Activated B cell treated with CpG ODN at 0.5 μM for 24 hours (primary cell): Measurements from ENCODE around the gene FNDC1. TPM values are rescaled to one million over a fixed set of nuclear protein-coding genes. Genes with fewer than 3 reads are reported as not detected.

Experiments used
- ATAC-seq: fragments of 200-7000 bp; cut with Tn5 transposase; one replicate; pipeline ENCODE4 v1.10.0; 2021; ENCODE audit warnings: low read depth, mild to moderate bottlenecking, moderate library complexity
- CTCF ChIA-PET: fragments of 350-600 bp; sonication (Branson Sonifier 250); formaldehyde crosslinking; loops from one replicate; lab custom pipeline; 2021; ENCODE audit warnings: antibody characterized with exemption; lab: Charles Lee
- POLR2A ChIA-PET: fragments of 350-600 bp; sonication (Branson Sonifier 250); formaldehyde crosslinking; loops from one replicate; lab custom pipeline; 2021; ENCODE audit warnings: antibody characterized with exemption; lab: Charles Lee
- DNase-seq: peaks from one replicate; pipeline ENCODE4 v3.0.0; 2022
- H3K27ac Mint-ChIP-seq: one replicate; pipeline ENCODE4 v1.8.0; 2020; ENCODE audit warnings: mixed read lengths
- H3K27me3 Mint-ChIP-seq: one replicate; pipeline ENCODE4 v1.8.0; 2021; ENCODE audit warnings: mixed read lengths
- H3K36me3 Mint-ChIP-seq: one replicate; pipeline ENCODE4 v1.8.0; 2021; ENCODE audit warnings: low read depth, mixed read lengths
- H3K4me1 Mint-ChIP-seq: one replicate; pipeline ENCODE4 v1.8.0; 2021; ENCODE audit warnings: mixed read lengths
- H3K4me3 Mint-ChIP-seq: one replicate; pipeline ENCODE4 v1.8.0; 2020; ENCODE audit warnings: mild to moderate bottlenecking, mixed read lengths
- H3K9me3 Mint-ChIP-seq: one replicate; pipeline ENCODE4 v1.8.0; 2020; ENCODE audit warnings: mixed read lengths
- intact Hi-C: fragments of 100-400 bp; cut with micrococcal nuclease; formaldehyde crosslinking; loops from one replicate; pipeline ENCODE4 v1.15.1; 2024
- total RNA-seq: library from RNA; stranded (reverse); gene quantifications from 2 replicates; pipeline ENCODE4 v1.2.3, GENCODE V29; 2022
- TF ChIP-seq, protein P1 (sequence below): fragments of 200-600 bp; IDR thresholded peaks from one replicate; pipeline ENCODE4 v1.8.0; 2022; ENCODE audit warnings: antibody characterized with exemption, mild to moderate bottlenecking

Gene FNDC1
- total RNA-seq, 1 donor from 2014 or later = not detected

DNA sequence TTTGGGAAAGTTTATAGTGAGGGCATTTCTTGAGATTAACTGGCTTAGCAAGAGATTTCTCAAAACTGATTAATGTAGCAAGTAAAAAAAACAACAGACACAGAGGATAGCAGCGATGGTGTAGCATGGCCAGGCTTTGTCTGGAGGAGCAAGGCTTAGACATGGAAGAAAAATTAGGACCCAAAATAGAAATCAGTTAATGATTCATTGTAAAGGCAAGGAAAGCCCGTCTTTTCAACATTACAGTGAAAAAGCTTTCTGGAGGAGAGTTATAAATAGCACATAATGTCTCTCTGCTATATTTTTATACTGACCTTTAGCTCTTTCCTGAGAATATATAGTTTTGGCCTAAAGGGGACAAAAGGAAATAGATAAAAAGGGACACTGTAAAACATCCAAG, 45.1 kb downstream of the FNDC1 start:
- no peak for ATAC-seq
- Mint-ChIP-seq H3K27me3 (peaks cover 13% of the 10 kb centered on the region), H3K9me3 (no peaks in the 10 kb centered on the region), H3K4me1 (peaks cover 26% of the 10 kb centered on the region), H3K27ac (no peak overlapping the region), H3K36me3 (no peaks in the 10 kb centered on the region), H3K4me3 (no peak overlapping the region)
- TF ChIP-seq, protein P1, sequence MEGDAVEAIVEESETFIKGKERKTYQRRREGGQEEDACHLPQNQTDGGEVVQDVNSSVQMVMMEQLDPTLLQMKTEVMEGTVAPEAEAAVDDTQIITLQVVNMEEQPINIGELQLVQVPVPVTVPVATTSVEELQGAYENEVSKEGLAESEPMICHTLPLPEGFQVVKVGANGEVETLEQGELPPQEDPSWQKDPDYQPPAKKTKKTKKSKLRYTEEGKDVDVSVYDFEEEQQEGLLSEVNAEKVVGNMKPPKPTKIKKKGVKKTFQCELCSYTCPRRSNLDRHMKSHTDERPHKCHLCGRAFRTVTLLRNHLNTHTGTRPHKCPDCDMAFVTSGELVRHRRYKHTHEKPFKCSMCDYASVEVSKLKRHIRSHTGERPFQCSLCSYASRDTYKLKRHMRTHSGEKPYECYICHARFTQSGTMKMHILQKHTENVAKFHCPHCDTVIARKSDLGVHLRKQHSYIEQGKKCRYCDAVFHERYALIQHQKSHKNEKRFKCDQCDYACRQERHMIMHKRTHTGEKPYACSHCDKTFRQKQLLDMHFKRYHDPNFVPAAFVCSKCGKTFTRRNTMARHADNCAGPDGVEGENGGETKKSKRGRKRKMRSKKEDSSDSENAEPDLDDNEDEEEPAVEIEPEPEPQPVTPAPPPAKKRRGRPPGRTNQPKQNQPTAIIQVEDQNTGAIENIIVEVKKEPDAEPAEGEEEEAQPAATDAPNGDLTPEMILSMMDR = no peak
- ChIA-PET CTCF (interaction anchor here (0.9 kb wide), 1 partner anchor 26 kb away, joined by 4 read pairs; no protein-coding TSS in a partner anchor), POLR2A (no interaction called here)
- DNase-seq = no peak
- intact Hi-C loops = no loop called here

DNA sequence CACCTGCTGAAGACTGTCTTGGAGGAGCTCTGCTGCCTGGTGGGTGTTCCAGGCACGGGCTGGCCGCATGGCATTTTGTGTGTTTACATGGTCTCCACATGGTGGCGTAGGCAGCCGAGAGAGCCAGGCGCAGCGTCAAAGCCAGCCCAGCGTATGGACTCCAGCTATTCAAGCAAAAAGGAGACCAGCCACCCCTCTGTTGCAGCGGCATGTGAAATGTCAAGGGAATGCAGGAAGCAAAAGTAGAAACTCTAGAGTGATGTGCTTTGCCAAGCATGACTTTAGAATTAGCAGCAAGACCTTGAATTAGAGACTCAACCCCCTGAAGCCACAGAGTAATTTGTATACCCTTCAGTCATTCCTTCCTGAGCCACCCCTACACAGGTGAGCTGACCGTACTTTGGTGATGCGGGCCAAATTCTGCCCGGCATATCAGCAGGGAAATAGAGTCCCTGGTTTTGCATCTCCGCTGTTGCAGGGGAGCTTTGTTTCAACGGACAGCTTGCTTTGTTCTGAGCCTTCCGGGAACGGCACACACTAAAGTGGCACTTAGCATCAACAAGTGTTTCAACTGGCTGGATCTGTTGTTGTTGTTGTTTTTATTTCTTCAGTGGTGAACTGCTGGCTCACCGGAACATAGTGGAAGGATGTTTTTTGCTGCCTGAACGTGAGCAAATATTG, 48.5 kb downstream of the FNDC1 start:
- DNase-seq = no peak
- no peaks in the 10 kb centered on the region for H3K9me3 Mint-ChIP-seq
- peaks cover 16% of the 10 kb centered on the region for H3K4me1 Mint-ChIP-seq
- H3K4me3 Mint-ChIP-seq = peak overlapping the region; percentile 13
- H3K27ac Mint-ChIP-seq = no peak overlapping the region
- TF ChIP-seq, protein P1 = no peak
- H3K27me3 Mint-ChIP-seq = peaks cover 13% of the 10 kb centered on the region
- no peaks in the 10 kb centered on the region for H3K36me3 Mint-ChIP-seq
- intact Hi-C loops = loop anchor here (2.0 kb wide), 1 partner anchor 1239 kb away; no protein-coding TSS in a partner anchor
- CTCF ChIA-PET = interaction anchor here (0.9 to 1.4 kb wide), 3 partner anchors 35 to 437 kb away, joined by 3 to 5 read pairs (median 4); no protein-coding TSS in a partner anchor
- POLR2A ChIA-PET = no interaction called here
- peak; percentile 40 for ATAC-seq

DNA sequence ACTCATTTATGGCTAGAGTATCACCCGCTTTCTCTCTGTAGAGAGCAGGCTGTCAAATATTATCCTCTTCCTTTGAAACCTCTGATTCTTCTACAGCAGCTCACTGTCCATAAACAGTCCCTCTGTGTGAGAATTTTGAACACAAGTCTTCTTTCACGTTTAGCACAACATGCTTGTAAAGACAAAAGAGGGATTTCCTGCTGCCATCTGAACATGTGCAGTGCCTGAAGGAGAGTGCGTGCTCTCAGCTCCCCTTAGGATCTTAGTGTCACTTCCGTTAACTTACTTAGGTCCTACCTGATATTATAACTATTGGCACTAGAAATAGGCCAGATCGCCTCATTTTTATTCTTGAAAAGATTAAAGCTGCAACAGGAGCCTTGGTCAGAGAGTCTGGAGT, 50.9 kb downstream of the FNDC1 start:
- Mint-ChIP-seq H3K36me3 (no peaks in the 10 kb centered on the region), H3K9me3 (no peaks in the 10 kb centered on the region), H3K27me3 (peaks cover 13% of the 10 kb centered on the region), H3K4me1 (peaks cover 13% of the 10 kb centered on the region), H3K4me3 (no peak overlapping the region), H3K27ac (no peak overlapping the region)
- TF ChIP-seq, protein P1 = no peak
- POLR2A ChIA-PET = no interaction called here
- DNase-seq (no peak), ATAC-seq (no peak)
- CTCF ChIA-PET = no interaction called here
- intact Hi-C loops = no loop called here

DNA sequence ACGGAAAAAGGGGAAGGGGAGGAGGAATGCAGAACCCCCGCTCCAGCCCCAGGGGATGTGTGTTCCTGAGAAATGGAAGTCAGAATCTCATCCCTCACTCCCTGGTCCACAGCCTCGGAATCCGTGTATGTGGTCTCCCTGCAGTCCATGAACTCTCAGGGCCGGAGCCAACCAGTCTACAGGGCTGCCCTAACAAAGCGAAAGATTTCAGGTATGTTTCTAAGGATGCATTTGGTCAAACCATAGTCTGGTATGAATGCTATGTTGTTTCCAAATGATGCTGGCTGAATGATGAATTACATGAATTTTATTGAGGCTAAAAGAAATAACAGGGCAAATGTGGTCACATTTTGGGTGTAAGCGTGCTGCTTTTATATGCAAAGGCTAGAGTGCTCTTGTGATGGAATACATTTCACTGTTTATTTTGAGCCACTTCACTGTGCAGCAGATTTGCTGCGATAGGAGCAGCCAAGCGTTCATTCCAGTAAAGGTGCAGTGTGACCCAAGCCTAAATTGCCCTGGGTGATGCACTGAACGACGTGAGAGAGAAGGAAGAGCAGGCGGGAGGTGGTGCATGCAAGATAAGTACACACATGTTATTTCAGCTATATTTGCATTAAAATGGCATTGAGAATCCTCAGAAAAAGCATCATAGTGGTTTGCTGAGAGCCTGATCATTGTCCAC, 52.4 kb downstream of the FNDC1 start:
- TF ChIP-seq, protein P1 = no peak
- intact Hi-C loops = no loop called here
- H3K4me1 Mint-ChIP-seq = peaks cover 13% of the 10 kb centered on the region
- H3K4me3 Mint-ChIP-seq = no peak overlapping the region
- peaks cover 13% of the 10 kb centered on the region for H3K27me3 Mint-ChIP-seq
- no peaks in the 10 kb centered on the region for H3K36me3 Mint-ChIP-seq
- H3K27ac Mint-ChIP-seq = no peak overlapping the region
- POLR2A ChIA-PET = no interaction called here
- CTCF ChIA-PET = interaction anchor here (1.4 kb wide), 1 partner anchor 434 kb away, joined by 3 read pairs; no protein-coding TSS in a partner anchor
- no peak for DNase-seq
- H3K9me3 Mint-ChIP-seq = no peaks in the 10 kb centered on the region
- ATAC-seq = no peak

DNA sequence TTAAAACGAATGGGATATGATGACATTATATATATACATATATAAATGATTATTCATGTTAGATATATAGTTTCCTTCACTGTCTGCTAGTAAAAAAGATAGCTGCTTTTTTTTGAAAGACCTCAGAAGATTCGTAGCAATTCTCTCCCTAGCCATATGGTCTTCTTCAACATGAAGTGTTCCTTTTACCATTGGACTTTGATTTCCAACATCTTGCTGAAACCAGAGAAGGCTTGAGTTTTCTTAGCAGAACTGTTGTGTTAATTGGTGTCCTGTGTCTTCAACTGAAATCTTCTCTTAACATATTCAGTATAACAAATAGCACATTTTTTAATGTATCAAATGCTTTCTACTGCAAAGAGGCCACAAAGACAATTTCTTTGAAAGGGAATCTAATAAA, 55.3 kb downstream of the FNDC1 start:
- Mint-ChIP-seq H3K4me3 (no peak overlapping the region), H3K9me3 (no peaks in the 10 kb centered on the region), H3K36me3 (no peaks in the 10 kb centered on the region), H3K4me1 (no peaks in the 10 kb centered on the region), H3K27ac (no peak overlapping the region), H3K27me3 (peaks cover 7% of the 10 kb centered on the region)
- ChIA-PET POLR2A (no interaction called here), CTCF (no interaction called here)
- ATAC-seq (no peak), DNase-seq (no peak)
- TF ChIP-seq, protein P1 = no peak
- intact Hi-C loops = no loop called here
